Measurements from ENCODE around the gene PDE9A.
A peak's percentile ranks its signal among the peaks of the same experiment; 100 is the strongest.
"Not testable (repeated sequence)": the region's sequence is repeated elsewhere in the genome, so short reads cannot be mapped to it uniquely, and the experiment has no call there.

PDE9A gene

GRCh38 chr21:42809171-42809570, 155.8 kb downstream of the PDE9A start:
- no peak for DNase-seq

DNA sequence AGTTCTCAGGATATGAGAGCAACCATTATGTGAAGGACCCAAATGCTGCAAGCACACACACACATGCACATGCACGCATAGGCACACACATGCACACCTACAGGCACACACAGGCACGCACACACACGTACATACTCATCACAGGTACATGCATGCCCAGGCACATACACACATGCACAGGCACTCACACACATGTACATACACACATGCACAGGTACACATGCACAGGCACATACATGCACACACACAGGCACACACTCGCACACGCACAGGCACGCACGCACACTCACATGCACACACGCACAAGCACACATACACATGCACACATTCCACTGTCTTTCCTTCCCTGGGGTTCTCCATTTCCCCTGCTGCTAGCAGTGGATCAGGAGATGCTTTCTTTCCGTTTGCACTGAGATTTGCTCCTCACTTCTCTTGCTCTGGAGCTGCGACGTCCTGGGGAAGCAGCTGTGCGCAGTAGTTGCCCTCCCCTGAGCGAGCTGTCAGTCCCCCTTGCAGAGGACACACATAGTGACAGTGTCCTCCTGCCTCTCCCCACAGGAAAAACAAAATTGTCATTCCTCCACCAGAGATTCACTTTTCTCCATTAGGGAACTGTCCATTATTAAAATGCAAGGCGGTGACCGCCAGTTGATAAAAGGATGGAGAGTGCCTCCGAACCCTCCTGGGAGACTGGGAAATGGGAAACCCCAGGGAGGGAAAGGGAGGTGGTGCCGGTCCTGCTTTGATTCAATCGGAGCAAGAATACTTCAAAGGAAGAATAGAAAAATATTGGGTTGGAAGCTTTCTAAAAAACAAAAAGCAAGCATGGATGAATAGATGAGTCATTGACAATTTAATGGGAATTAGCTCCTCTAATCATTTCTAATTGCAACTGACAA, 156.4 kb downstream of the PDE9A start:
- DNase-seq, result no peak

DNA sequence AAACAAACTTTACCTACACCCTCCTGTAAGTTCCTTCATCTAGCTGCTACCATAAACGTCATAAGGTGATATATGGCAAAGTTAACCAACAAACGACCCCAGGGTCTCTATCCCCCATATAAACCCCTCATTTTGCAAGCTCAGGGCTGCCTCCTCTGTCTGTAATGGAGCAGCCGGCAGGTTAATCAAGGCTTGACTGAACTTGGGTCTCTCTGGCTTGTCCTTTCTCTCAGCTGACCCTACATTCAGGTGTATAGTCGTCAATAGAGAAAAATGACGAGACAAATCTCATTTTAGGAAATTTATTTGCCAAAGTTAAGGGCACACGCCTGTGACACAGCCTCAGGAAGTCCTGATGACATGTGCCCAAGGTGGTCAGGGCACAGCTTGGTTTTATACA, 158.5 kb downstream of the PDE9A start:
- no peak for DNase-seq

DNA sequence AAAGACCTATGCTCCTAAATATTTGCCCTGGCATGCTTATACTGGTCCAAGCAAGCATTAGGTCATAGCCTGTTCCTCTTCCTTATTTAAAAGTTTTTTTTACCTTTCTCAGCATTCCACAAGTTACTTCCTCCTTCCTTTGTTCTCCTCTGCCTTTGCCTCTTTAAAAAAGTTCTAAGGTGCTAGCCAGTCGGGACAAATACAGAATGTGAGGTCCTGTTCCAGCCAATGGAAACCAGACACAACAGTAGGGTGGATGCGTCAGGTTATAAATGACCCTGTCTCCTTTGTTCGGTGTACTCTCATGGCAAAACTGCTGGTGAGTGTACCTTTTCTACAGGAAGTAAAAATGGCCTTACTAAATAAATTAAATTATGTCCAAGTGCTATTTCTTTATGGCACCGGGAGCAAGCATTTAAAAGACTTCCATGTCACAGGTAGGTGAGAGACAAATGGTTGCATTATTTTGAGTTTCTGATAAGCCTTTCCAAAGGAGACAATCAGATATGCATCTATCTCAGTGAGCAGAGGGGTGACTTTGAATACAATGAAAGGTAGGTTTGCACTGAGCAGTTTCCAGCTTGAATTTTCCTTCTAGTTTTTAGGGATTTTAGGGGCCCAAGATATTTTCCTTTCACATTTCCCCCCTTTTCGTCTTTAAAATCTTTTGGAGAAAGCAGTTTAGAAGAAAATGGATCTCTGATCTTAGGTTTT, 159.3 kb downstream of the PDE9A start:
- not testable (repeated sequence) for DNase-seq

GRCh38 chr21:42815217-42815616, 161.8 kb downstream of the PDE9A start:
- no peak for DNase-seq

DNA sequence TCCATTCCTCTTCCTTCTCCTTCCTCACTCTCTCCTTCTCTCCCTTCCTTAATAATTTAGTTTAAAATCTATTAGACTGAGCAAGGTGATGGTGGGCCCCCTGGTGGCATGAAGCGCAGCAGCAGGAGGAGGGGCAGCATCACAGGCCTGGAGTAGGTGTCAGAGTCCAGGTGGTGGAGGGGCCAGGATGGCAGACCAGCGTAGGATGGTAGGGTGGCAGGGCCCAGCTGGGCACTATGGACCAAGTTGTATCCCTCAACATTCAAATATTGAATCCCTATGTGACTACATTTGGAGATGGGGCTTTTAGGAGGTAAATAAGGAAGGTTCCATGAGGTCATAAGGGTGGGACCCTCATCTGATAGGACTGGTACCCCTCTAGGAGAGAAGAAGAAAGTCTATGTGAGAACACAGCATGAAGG, 164.9 kb downstream of the PDE9A start:
- peak; percentile 42 to 53 for DNase-seq

- DNase-seq, result no peak
Observed at GRCh38 chr21:42819861-42820615, 166.6 kb downstream of the PDE9A start.

- DNase-seq, result no peak
Observed at GRCh38 chr21:42820616-42821465, 167.4 kb downstream of the PDE9A start.

Measured in AML-193 (cell line).